SK-N-SH (cell line): ENCODE measurements around the gene GMFB. TPM values are rescaled to one million over a fixed set of nuclear protein-coding genes. Genes with fewer than 3 reads are reported as not detected.

Source experiments
- CTCF ChIA-PET: fragments of 300-600, 350-600 bp; formaldehyde crosslinking; extraction: SDS; loops from one replicate; lab custom pipeline; 2021; lab: Yijun Ruan, JAX
- POLR2A ChIA-PET: fragments of 350-600 bp; sonication (Branson Sonifier 250); formaldehyde crosslinking; extraction: SDS; loops from one replicate; lab custom pipeline; 2020; ENCODE audit warnings: antibody characterized with exemption, inconsistent platforms; lab: Yijun Ruan, JAX
- DNase-seq: peaks from one replicate; pipeline ENCODE4 v3.0.0; 2012
- H2AFZ ChIP-seq: fragments of 200-600 bp; sonication (generic); 2 replicates; pipeline ENCODE4 v1.8.1; 2016; ENCODE audit warnings: antibody characterized with exemption, mild to moderate bottlenecking, low read depth
- H3F3A ChIP-seq: fragments of 200-600 bp; sonication (generic); replicated peaks from 2 replicates; pipeline ENCODE3; 2016; ENCODE audit warnings: antibody characterized with exemption, mild to moderate bottlenecking; ENCODE audit not compliant: insufficient read depth
- H3K27ac ChIP-seq, 2 experiments: fragments of 200-500 bp in 1 of 2; fragments of 200-600 bp in 1 of 2; sonication (Bioruptor generic) in 1 of 2; sonication (generic), shearing (Covaris generic) in 1 of 2; 2 replicates each; pipeline versions ENCODE4 v1.5.1 to v1.6.1; 2014 to 2016; ENCODE audit warnings: low read depth in 2 of 2, inconsistent platforms in 1 of 2, low read length in 1 of 2, mild to moderate bottlenecking in 1 of 2, mixed read lengths in 1 of 2
- H3K27me3 ChIP-seq: fragments of 200-600 bp; sonication (generic), shearing (Covaris generic); 2 replicates; pipeline ENCODE4 v1.6.1; 2016; ENCODE audit warnings: mixed run types; ENCODE audit not compliant: insufficient read depth
- H3K36me3 ChIP-seq, 2 experiments: fragments of 200-500 bp in 1 of 2; fragments of 200-600 bp in 1 of 2; sonication (Bioruptor generic) in 1 of 2; sonication (generic) in 1 of 2; replicated peaks in 1 of 2; 2 replicates each; pipeline versions ENCODE3 to v1.5.1; 2014 to 2016; ENCODE audit warnings: low read length in 1 of 2, mild to moderate bottlenecking in 1 of 2; ENCODE audit not compliant: insufficient read depth in 2 of 2, control insufficient read depth in 1 of 2
- H3K4me1 ChIP-seq, 2 experiments: fragments of 200-500 bp in 1 of 2; fragments of 200-600 bp in 1 of 2; sonication (Bioruptor generic) in 1 of 2; sonication (generic), shearing (Covaris generic) in 1 of 2; 2 replicates each; pipeline versions ENCODE4 v1.5.1 to v1.6.1; 2014 to 2016; ENCODE audit warnings: low read depth in 1 of 2, low read length in 1 of 2, mixed run types in 1 of 2; ENCODE audit not compliant: insufficient read depth in 2 of 2, control insufficient read depth in 1 of 2
- H3K4me2 ChIP-seq: fragments of 200-600 bp; sonication (generic), shearing (Covaris generic); 2 replicates; pipeline ENCODE4 v1.6.1; 2017; ENCODE audit warnings: mixed run types
- H3K4me3 ChIP-seq, 2 experiments: fragments of 200-500 bp in 1 of 2; fragments of 200-600 bp in 1 of 2; sonication (Bioruptor generic) in 1 of 2; sonication (generic), shearing (Covaris generic) in 1 of 2; 2 replicates each; pipeline versions ENCODE4 v1.5.1 to v1.8.1; 2014 to 2016; ENCODE audit warnings: low read depth in 2 of 2, inconsistent platforms in 1 of 2, low read length in 1 of 2, mild to moderate bottlenecking in 1 of 2, mixed read lengths in 1 of 2, moderate library complexity in 1 of 2
- H3K79me2 ChIP-seq: fragments of 200-600 bp; sonication (generic); 2 replicates; pipeline ENCODE4 v1.8.1; 2017; ENCODE audit warnings: mild to moderate bottlenecking; ENCODE audit not compliant: insufficient read depth
- H3K9ac ChIP-seq: fragments of 200-600 bp; sonication (generic); 2 replicates; pipeline ENCODE4 v1.6.1; 2017; ENCODE audit warnings: mixed run types
- H3K9me2 ChIP-seq: fragments of 200-600 bp; sonication (generic); 2 replicates; pipeline ENCODE4 v1.6.1; 2017; ENCODE audit warnings: mixed run types
- H3K9me3 ChIP-seq: fragments of 200-600 bp; sonication (generic); 2 replicates; pipeline ENCODE4 v1.6.1; 2017; ENCODE audit warnings: mixed run types, mild to moderate bottlenecking, moderate library complexity
- H4K20me1 ChIP-seq: fragments of 200-600 bp; sonication (generic); 2 replicates; pipeline ENCODE4 v1.6.1; 2017; ENCODE audit warnings: mild to moderate bottlenecking, mixed run types; ENCODE audit not compliant: insufficient read depth
- CTCF ChIP-seq: fragments of 200-600 bp; sonication (generic); IDR thresholded peaks from 2 replicates; pipeline ENCODE4 v1.6.1; 2017; ENCODE audit warnings: antibody characterized with exemption, mild to moderate bottlenecking, moderate library complexity
- ELF1 ChIP-seq: IDR thresholded peaks from 2 replicates; pipeline ENCODE4 v1.4.0; 2012
- EP300 ChIP-seq, 2 experiments: IDR thresholded peaks; 2 replicates each; pipeline versions ENCODE4 v1.4.0 to v1.6.1; 2012; ENCODE audit warnings: borderline replicate concordance in 1 of 2, low read depth in 1 of 2, low read length in 1 of 2
- EZH2phosphoT487 ChIP-seq: fragments of 200-600 bp; sonication (generic); IDR thresholded peaks from 2 replicates; pipeline ENCODE4 v1.6.1; 2017; ENCODE audit warnings: low read depth, mixed run types, mild to moderate bottlenecking, antibody characterized with exemption, moderate library complexity, borderline replicate concordance
- FOSL2 ChIP-seq: IDR thresholded peaks from 2 replicates; pipeline ENCODE4 v1.4.0; 2012; ENCODE audit warnings: low read depth, mild to moderate bottlenecking, moderate library complexity, borderline replicate concordance
- FOXJ3 ChIP-seq: sonication (generic); formaldehyde crosslinking; IDR thresholded peaks from 2 replicates; pipeline ENCODE4 v1.5.1; 2020; ENCODE audit warnings: mild to moderate bottlenecking, missing genetic modification reagents
- FOXM1 ChIP-seq: IDR thresholded peaks from 2 replicates; pipeline ENCODE4 v1.4.0; 2012; ENCODE audit warnings: low read depth, mild to moderate bottlenecking
- GABPA ChIP-seq: IDR thresholded peaks from 2 replicates; pipeline ENCODE4 v1.4.0; 2012; ENCODE audit warnings: low read depth, mild to moderate bottlenecking
- GATA2 ChIP-seq: sonication (generic); formaldehyde crosslinking; IDR thresholded peaks from 2 replicates; pipeline ENCODE4 v1.5.0; 2020; ENCODE audit warnings: mild to moderate bottlenecking, missing genetic modification reagents
- JUND ChIP-seq: IDR thresholded peaks from 2 replicates; pipeline ENCODE4 v1.4.0; 2012
- MEF2A ChIP-seq: IDR thresholded peaks from 2 replicates; pipeline ENCODE4 v1.4.0; 2012; ENCODE audit warnings: low read depth, borderline replicate concordance
- NFIC ChIP-seq: IDR thresholded peaks from 2 replicates; pipeline ENCODE4 v1.4.0; 2012; ENCODE audit warnings: borderline replicate concordance
- RCOR1 ChIP-seq: fragments of 150-350 bp; IDR thresholded peaks from 2 replicates; pipeline ENCODE4 v1.6.1; 2017; ENCODE audit warnings: antibody characterized with exemption, low read length
- SIN3A ChIP-seq: IDR thresholded peaks from 2 replicates; pipeline ENCODE4 v1.6.1; 2012; ENCODE audit warnings: low read depth, mild to moderate bottlenecking, low read length, moderate library complexity, borderline replicate concordance
- TAF1 ChIP-seq: IDR thresholded peaks from 2 replicates; pipeline ENCODE4 v1.6.1; 2012; ENCODE audit warnings: low read depth, mild to moderate bottlenecking, low read length, moderate library complexity, borderline replicate concordance
- USF1 ChIP-seq: IDR thresholded peaks from 2 replicates; pipeline ENCODE4 v1.4.0; 2012; ENCODE audit warnings: low read depth, borderline replicate concordance
- WGBS: methylation state at CpG from one replicate; pipeline ENCODE4 v1.1.6; 2017; ENCODE audit warnings: low lambda C conversion rate; 5-methylcytosine and 5-hydroxymethylcytosine counted together
- polyA plus RNA-seq, 3 experiments: library from polyadenylated mRNA; depleted of rRNA; stranded (reverse); fragments of >200 nt; gene quantifications; 2 replicates each; pipeline ENCODE4 v1.2.3, GENCODE V29; 2012

Gene GMFB
- polyA plus RNA-seq, 1 of the 3 experiments (the other 2 are of a cell fraction): 9.4 TPM

GRCh38 chr14:54498095-54498531 is 9.3 kb upstream of the GMFB start:
- no peaks in the 10 kb centered on the region for H3F3A ChIP-seq
- H3K79me2 ChIP-seq: no peaks in the 10 kb centered on the region
- no peak overlapping the region for H3K4me3 ChIP-seq
- ChIA-PET POLR2A (no interaction called here), CTCF (interaction anchor here (0.9 to 1.4 kb wide), 3 partner anchors 9 to 10 kb away, joined by 3 to 7 read pairs (median 4); partner anchors contain the start of gene GMFB)
- H3K9me2 ChIP-seq: no peaks in the 10 kb centered on the region
- 79% methylated on average over 5 of the region's 5 CpGs for WGBS
- no peak overlapping the region for H3K27ac ChIP-seq
- no peak overlapping the region for H2AFZ ChIP-seq
- peaks cover 0 to under 1% of the 10 kb centered on the region in 2 experiments; a peak in 2 of 4 replicates for H3K4me1 ChIP-seq
- no peaks in the 10 kb centered on the region for H3K27me3 ChIP-seq
- no peak for DNase-seq
- no peaks in the 10 kb centered on the region for H4K20me1 ChIP-seq
- no peak overlapping the region for H3K4me2 ChIP-seq
- no peaks in the 10 kb centered on the region for H3K36me3 ChIP-seq
- no peak overlapping the region for H3K9ac ChIP-seq
- H3K9me3 ChIP-seq: no peaks in the 10 kb centered on the region
- TF ChIP-seq EZH2phosphoT487 (no peak), EP300 (IDR thresholded peaks at IDR 0.05; ENCODE audit: borderline replicate concordance in 1 of 2, low read depth in 1 of 2, low read length in 1 of 2) (no peak), FOXJ3 (CRISPR knock-in tag) (no peak), NFIC (no peak), RCOR1 (no peak), FOXM1 (no peak), CTCF (no peak), JUND (no peak), TAF1 (no peak), ELF1 (no peak), FOSL2 (no peak), MEF2A (no peak), USF1 (no peak), SIN3A (no peak), GABPA (no peak)

GRCh38 chr14:54497224-54497623 is 8.4 kb upstream of the GMFB start:
- 50% methylated on average over 2 of the region's 2 CpGs for WGBS
- no peaks in the 10 kb centered on the region for H3K36me3 ChIP-seq
- ChIA-PET CTCF (interaction anchor here (0.9 to 1.5 kb wide), 4 partner anchors 9 to 56 kb away, joined by 3 to 4 read pairs (median 3); partner anchors contain the start of genes CGRRF1 and GMFB), POLR2A (no interaction called here)
- no peaks in the 10 kb centered on the region for H3K9me2 ChIP-seq
- no peak for DNase-seq
- H3K9ac ChIP-seq: no peak overlapping the region
- peaks cover 0 to 2% of the 10 kb centered on the region in 2 experiments; a peak in 2 of 4 replicates for H3K4me1 ChIP-seq
- TF ChIP-seq GATA2 (CRISPR knock-in tag): no peak
- TF ChIP-seq TAF1: no peak
- no peaks in the 10 kb centered on the region for H3F3A ChIP-seq
- no peak overlapping the region for H2AFZ ChIP-seq
- no peaks in the 10 kb centered on the region for H3K79me2 ChIP-seq
- no peak overlapping the region for H3K4me2 ChIP-seq
- H3K27me3 ChIP-seq: no peaks in the 10 kb centered on the region
- no peak overlapping the region for H3K4me3 ChIP-seq
- no peak overlapping the region for H3K27ac ChIP-seq
- no peaks in the 10 kb centered on the region for H4K20me1 ChIP-seq
- no peaks in the 10 kb centered on the region for H3K9me3 ChIP-seq
